H1 (cell line): Measurements from ENCODE around the gene DCTD.

ENCODE experiments used
- GABPA ChIP-seq: IDR thresholded peaks from 2 replicates; pipeline ENCODE4 v1.6.1; 2011; ENCODE audit warnings: mild to moderate bottlenecking, low read length, moderate library complexity, borderline replicate concordance; ENCODE audit not compliant: insufficient read depth
- POLR2A ChIP-seq, 2 experiments: IDR thresholded peaks; 1 replicate in 1 of 2; 2 replicates in 1 of 2; pipeline ENCODE4 v1.6.1; 2011; ENCODE audit warnings: low read depth in 2 of 2, low read length in 2 of 2, mild to moderate bottlenecking in 2 of 2; ENCODE audit errors: control extremely low read depth in 1 of 2
- POLR2AphosphoS5 ChIP-seq: IDR thresholded peaks from 2 replicates; pipeline ENCODE4 v1.6.1; 2011; ENCODE audit warnings: low read depth, low read length
- RFX5 ChIP-seq: IDR thresholded peaks from 2 replicates; pipeline ENCODE4 v1.6.1; 2011; ENCODE audit warnings: low read depth, low read length, improper control_type of control experiment, borderline replicate concordance
- SUZ12 ChIP-seq: fragments of 200-600 bp; sonication (generic); IDR thresholded peaks from 2 replicates; pipeline ENCODE4 v1.6.1; 2012; ENCODE audit warnings: mild to moderate bottlenecking, inconsistent platforms, low read length, moderate library complexity, mixed read lengths
- YY1 ChIP-seq: IDR thresholded peaks from 2 replicates; pipeline ENCODE4 v1.6.1; 2011; ENCODE audit warnings: low read depth, mild to moderate bottlenecking, low read length
- TF ChIP-seq, protein P1 (sequence below), 3 experiments: IDR thresholded peaks; 1 replicate in 2 of 3; 2 replicates in 1 of 3; pipeline versions ENCODE4 v1.5.1 to v1.6.1; 2011; ENCODE audit warnings: low read length in 3 of 3, mild to moderate bottlenecking in 3 of 3, inconsistent platforms in 2 of 3, low read depth in 1 of 3, moderate library complexity in 1 of 3; ENCODE audit not compliant: insufficient read depth in 1 of 3; ENCODE audit errors: control extremely low read depth in 1 of 3

GRCh38 chr4:182869697-182870096 is 47.5 kb downstream of the DCTD start:
- TF ChIP-seq, protein P1, sequence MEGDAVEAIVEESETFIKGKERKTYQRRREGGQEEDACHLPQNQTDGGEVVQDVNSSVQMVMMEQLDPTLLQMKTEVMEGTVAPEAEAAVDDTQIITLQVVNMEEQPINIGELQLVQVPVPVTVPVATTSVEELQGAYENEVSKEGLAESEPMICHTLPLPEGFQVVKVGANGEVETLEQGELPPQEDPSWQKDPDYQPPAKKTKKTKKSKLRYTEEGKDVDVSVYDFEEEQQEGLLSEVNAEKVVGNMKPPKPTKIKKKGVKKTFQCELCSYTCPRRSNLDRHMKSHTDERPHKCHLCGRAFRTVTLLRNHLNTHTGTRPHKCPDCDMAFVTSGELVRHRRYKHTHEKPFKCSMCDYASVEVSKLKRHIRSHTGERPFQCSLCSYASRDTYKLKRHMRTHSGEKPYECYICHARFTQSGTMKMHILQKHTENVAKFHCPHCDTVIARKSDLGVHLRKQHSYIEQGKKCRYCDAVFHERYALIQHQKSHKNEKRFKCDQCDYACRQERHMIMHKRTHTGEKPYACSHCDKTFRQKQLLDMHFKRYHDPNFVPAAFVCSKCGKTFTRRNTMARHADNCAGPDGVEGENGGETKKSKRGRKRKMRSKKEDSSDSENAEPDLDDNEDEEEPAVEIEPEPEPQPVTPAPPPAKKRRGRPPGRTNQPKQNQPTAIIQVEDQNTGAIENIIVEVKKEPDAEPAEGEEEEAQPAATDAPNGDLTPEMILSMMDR (IDR thresholded peaks at IDR 0.05; ENCODE audit: control extremely low read depth in 1 of 3, insufficient read depth in 1 of 3, low read depth in 1 of 3, low read length in 3 of 3): no peak
- TF ChIP-seq GABPA: no peak
- no peak for TF ChIP-seq RFX5
- TF ChIP-seq POLR2A (IDR thresholded peaks at IDR 0.05; ENCODE audit: control extremely low read depth in 1 of 2, low read depth in 2 of 2, low read length in 2 of 2): no peak
- no peak for TF ChIP-seq POLR2AphosphoS5
- TF ChIP-seq YY1: no peak
- TF ChIP-seq SUZ12: no peak
